IPS-20b (cell line): ENCODE measurements around the gene OTOL1.

ENCODE experiments used
- H3K27ac ChIP-seq: one replicate; pipeline ENCODE4 v1.5.1; 2013; ENCODE audit warnings: low read length
- H3K27me3 ChIP-seq: 2 replicates; pipeline ENCODE4 v1.6.1; 2013; ENCODE audit warnings: mild to moderate bottlenecking, low read length, inconsistent platforms; ENCODE audit not compliant: insufficient read depth
- H3K36me3 ChIP-seq: 2 replicates; pipeline ENCODE4 v1.6.1; 2013; ENCODE audit warnings: low read depth, mild to moderate bottlenecking, inconsistent platforms, low read length, moderate library complexity; ENCODE audit not compliant: insufficient read depth
- H3K4me1 ChIP-seq: 2 replicates; pipeline ENCODE4 v1.6.1; 2013; ENCODE audit warnings: mild to moderate bottlenecking, control low read depth, inconsistent platforms, low read length, moderate library complexity; ENCODE audit not compliant: insufficient read depth
- H3K4me3 ChIP-seq: 2 replicates; pipeline ENCODE4 v1.5.1; 2013; ENCODE audit warnings: mild to moderate bottlenecking, low read length, inconsistent platforms
- H3K9ac ChIP-seq: 2 replicates; pipeline ENCODE4 v1.6.1; 2013; ENCODE audit warnings: low read depth, mild to moderate bottlenecking, inconsistent platforms, low read length, moderate library complexity
- H3K9me3 ChIP-seq: 2 replicates; pipeline ENCODE4 v1.6.1; 2013; ENCODE audit warnings: mild to moderate bottlenecking, low read depth, low read length, inconsistent platforms; ENCODE audit not compliant: insufficient read depth

OTOL1 gene

DNA sequence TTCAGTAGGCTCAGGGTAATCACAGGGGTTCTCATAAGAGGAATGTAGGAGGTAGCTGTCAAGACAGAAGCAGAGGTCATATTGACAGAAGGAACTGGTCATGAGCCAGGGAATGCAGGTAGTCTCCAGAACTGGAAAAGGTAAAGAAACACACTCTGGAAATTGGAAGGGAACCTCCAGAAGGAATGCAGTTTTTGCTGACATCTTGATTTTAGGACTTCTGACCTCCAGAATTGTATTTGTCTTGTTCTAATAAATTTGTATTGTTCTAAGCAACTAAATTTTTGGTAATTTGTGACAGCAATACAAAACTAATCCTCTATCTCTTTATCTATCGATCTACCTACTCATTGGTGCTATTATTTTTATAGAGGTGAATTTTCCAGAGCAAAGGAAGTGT lies 49.2 kb downstream of the OTOL1 start:
- no peak overlapping the region for H3K9ac ChIP-seq
- no peaks in the 10 kb centered on the region for H3K9me3 ChIP-seq
- no peak overlapping the region for H3K27ac ChIP-seq
- no peak overlapping the region for H3K4me3 ChIP-seq
- no peaks in the 10 kb centered on the region; the same call in 1 of the 2 replicates for H3K4me1 ChIP-seq
- H3K36me3 ChIP-seq = no peaks in the 10 kb centered on the region
- no peaks in the 10 kb centered on the region for H3K27me3 ChIP-seq

DNA sequence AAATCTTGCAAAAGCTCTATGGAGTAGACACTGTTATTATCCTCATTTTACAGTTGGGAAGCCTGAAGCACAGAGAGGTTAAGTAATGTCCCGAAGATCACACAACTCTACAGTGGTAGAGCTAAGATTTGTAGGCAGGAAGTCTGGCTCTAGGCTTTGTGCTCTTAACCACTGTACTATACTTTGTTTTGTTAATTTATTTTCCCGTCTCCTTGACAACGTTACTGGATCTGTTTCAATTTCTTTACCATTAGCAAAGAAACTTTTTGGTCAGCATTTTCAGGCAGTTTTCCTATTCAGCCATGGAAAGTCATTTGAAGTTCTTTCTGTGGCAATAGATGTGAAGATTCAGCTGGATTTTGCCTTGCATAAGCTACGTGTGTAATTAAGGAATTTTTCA lies 51.7 kb downstream of the OTOL1 start:
- Histone ChIP-seq H3K27me3 (no peaks in the 10 kb centered on the region), H3K36me3 (no peaks in the 10 kb centered on the region), H3K9me3 (no peaks in the 10 kb centered on the region), H3K9ac (no peak overlapping the region), H3K4me3 (no peak overlapping the region), H3K4me1 (peaks cover 6% of the 10 kb centered on the region; the same call in 1 of the 2 replicates), H3K27ac (no peak overlapping the region)

GRCh38 chr3:161549261-161549660 lies 52.7 kb downstream of the OTOL1 start:
- no peaks in the 10 kb centered on the region for H3K9me3 ChIP-seq
- no peak overlapping the region for H3K9ac ChIP-seq
- no peaks in the 10 kb centered on the region for H3K27me3 ChIP-seq
- no peak overlapping the region for H3K27ac ChIP-seq
- no peaks in the 10 kb centered on the region for H3K36me3 ChIP-seq
- peaks cover 6% of the 10 kb centered on the region; the same call in 1 of the 2 replicates for H3K4me1 ChIP-seq
- H3K4me3 ChIP-seq = no peak overlapping the region

DNA sequence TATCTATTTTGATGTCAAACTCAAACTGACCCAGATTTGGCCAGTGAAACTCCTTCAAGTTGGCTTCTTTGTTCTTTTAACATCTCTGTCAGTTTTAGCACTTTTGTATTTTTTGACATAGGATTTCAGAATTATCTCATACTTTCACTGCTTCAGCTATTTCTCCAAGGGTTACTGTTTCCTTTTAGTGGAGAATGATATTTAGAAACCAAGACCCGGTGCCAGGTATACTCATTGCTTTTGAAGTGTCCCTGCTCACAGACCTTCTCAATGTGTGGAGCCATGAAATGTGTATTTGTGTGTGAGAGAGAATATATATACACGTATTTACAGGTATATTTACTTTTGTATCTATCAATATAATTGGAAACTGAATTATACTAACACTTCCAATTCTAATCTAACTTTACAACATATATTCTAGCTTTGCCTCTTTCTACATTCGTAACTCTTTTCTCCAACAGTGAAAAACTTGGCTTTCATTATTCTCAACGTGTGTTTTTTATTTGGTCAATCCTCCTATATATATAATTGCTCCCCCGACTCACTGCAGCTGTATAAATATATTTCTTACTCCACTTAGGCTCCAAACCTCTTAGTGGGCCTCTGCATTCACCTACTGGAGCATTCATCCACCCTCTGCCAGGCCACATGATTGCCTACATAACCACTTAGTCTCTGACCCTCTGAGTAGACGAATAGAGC lies 54.0 kb downstream of the OTOL1 start:
- no peaks in the 10 kb centered on the region for H3K9me3 ChIP-seq
- H3K27ac ChIP-seq = no peak overlapping the region
- no peaks in the 10 kb centered on the region for H3K36me3 ChIP-seq
- H3K4me1 ChIP-seq = peaks cover 6% of the 10 kb centered on the region; the same call in 1 of the 2 replicates
- no peak overlapping the region for H3K9ac ChIP-seq
- H3K4me3 ChIP-seq = no peak overlapping the region
- no peaks in the 10 kb centered on the region for H3K27me3 ChIP-seq

DNA sequence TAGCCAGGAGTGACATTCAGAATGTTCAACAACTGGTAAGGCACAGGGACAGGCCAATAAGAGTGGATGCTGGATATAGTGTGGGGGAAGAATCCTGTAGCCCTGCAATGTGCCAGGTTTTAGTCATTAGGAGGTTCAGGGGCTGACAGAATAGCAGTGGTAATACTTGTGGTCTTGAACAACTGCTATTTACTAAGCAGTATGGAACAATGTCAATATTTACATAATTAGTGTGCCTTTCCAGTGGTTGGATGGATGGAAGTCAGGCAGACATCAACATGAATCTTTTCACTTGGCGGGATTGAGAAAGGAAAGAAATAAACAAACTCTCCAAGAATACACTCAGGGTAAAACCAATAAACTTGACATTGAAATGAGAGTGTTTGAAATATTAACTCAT lies 55.1 kb downstream of the OTOL1 start:
- Histone ChIP-seq H3K4me1 (peaks cover 6% of the 10 kb centered on the region; the same call in 1 of the 2 replicates), H3K9ac (no peak overlapping the region), H3K36me3 (no peaks in the 10 kb centered on the region), H3K4me3 (no peak overlapping the region), H3K9me3 (no peaks in the 10 kb centered on the region), H3K27me3 (no peaks in the 10 kb centered on the region), H3K27ac (no peak overlapping the region)

- H3K36me3 ChIP-seq = no peaks in the 10 kb centered on the region
- no peaks in the 10 kb centered on the region for H3K27me3 ChIP-seq
- no peak overlapping the region for H3K9ac ChIP-seq
- no peak overlapping the region for H3K27ac ChIP-seq
- H3K4me1 ChIP-seq = peaks cover 6% of the 10 kb centered on the region; the same call in 1 of the 2 replicates
- no peak overlapping the region for H3K4me3 ChIP-seq
- no peaks in the 10 kb centered on the region for H3K9me3 ChIP-seq
Measured at GRCh38 chr3:161552984-161553560, 56.5 kb downstream of the OTOL1 start.
